Calu3 (cell line): ENCODE data around the gene MINK1. TPM values are rescaled to one million over a fixed set of nuclear protein-coding genes. Genes with fewer than 3 reads are reported as not detected.
A peak's percentile ranks its signal among the peaks of the same experiment; 100 is the strongest.

Experiments
- BruUV-seq: library from RNA; stranded (reverse); fragments of 400-500 nt; replicated peaks from 2 replicates; lab custom pipeline; 2021; lab: Mats Ljungman, UMichigan
- CTCF ChIA-PET: fragments of 300-600 bp; sonication (Branson Sonifier 250); formaldehyde crosslinking; loops from one replicate; lab custom pipeline; 2022; ENCODE audit warnings: antibody characterized with exemption; lab: Charles Lee
- DNase-seq: peaks from one replicate; pipeline ENCODE4 v3.0.0; 2022
- H3K27ac Mint-ChIP-seq: one replicate; pipeline ENCODE4 v1.8.0; 2022; ENCODE audit warnings: mixed read lengths; ENCODE audit not compliant: unreplicated experiment
- H3K27me3 Mint-ChIP-seq: one replicate; pipeline ENCODE4 v1.8.0; 2022; ENCODE audit warnings: mixed read lengths; ENCODE audit not compliant: unreplicated experiment
- H3K36me3 Mint-ChIP-seq: one replicate; pipeline ENCODE4 v1.8.0; 2022; ENCODE audit warnings: mild to moderate bottlenecking, moderate library complexity, mixed read lengths; ENCODE audit not compliant: insufficient read depth, unreplicated experiment
- H3K4me1 Mint-ChIP-seq: one replicate; pipeline ENCODE4 v1.8.0; 2022; ENCODE audit warnings: mild to moderate bottlenecking, low read depth, mixed read lengths; ENCODE audit not compliant: unreplicated experiment
- H3K4me3 Mint-ChIP-seq: one replicate; pipeline ENCODE4 v1.8.0; 2022; ENCODE audit warnings: mild to moderate bottlenecking, low read depth, moderate library complexity, mixed read lengths; ENCODE audit not compliant: unreplicated experiment
- H3K9me3 Mint-ChIP-seq: one replicate; pipeline ENCODE4 v1.8.0; 2022; ENCODE audit warnings: low read depth, mixed read lengths; ENCODE audit not compliant: unreplicated experiment
- CTCF ChIP-seq: fragments of 200-600 bp; IDR thresholded peaks from one replicate; pipeline ENCODE4 v1.8.0; 2022; ENCODE audit warnings: antibody characterized with exemption; ENCODE audit not compliant: unreplicated experiment
- intact Hi-C: fragments of 100-400 bp; cut with micrococcal nuclease; formaldehyde crosslinking; loops from one replicate; pipeline ENCODE4 v1.10.0; 2022; ENCODE audit not compliant: unreplicated experiment
- total RNA-seq: library from RNA; stranded (reverse); gene quantifications from 2 replicates; pipeline ENCODE4 v1.2.3, GENCODE V29; 2022

The MINK1 gene
- total RNA-seq, 1 experiment from 2014 or later, result 86.8 TPM

GRCh38 chr17:4788159-4788806 lies 44.9 kb upstream of the MINK1 start:
- intact Hi-C loops, result loop anchor here (5.0 kb wide), 1 partner anchor 114 kb away; the partner anchor contains the start of gene CHRNE
- no TSS peak for BruUV-seq
- Mint-ChIP-seq H3K27ac (peak overlapping the region; percentile 73), H3K27me3 (no peaks in the 10 kb centered on the region), H3K4me3 (peak overlapping the region; percentile 87), H3K9me3 (no peaks in the 10 kb centered on the region), H3K4me1 (peaks cover 16% of the 10 kb centered on the region), H3K36me3 (peaks cover 30% of the 10 kb centered on the region)
- no peak for TF ChIP-seq CTCF
- CTCF ChIA-PET, result interaction anchor here (1.0 kb wide), 2 partner anchors 103 to 121 kb away, joined by 3 to 4 read pairs; no protein-coding TSS in a partner anchor
- DNase-seq, result no peak

GRCh38 chr17:4788807-4789700 lies 44.1 kb upstream of the MINK1 start, which contains the start of gene GLTPD2:
TSS of gene GLTPD2 (plus strand) at chr17:4788964. CDS start at chr17:4789012, 48 bp downstream.
- Mint-ChIP-seq H3K27me3 (no peaks in the 10 kb centered on the region), H3K27ac (peak within 1 kb of the TSS; percentile 73), H3K4me3 (peak within 1 kb of the TSS; percentile 87), H3K36me3 (peaks cover 30% of the 10 kb centered on the region), H3K9me3 (no peaks in the 10 kb centered on the region), H3K4me1 (peaks cover 16% of the 10 kb centered on the region)
- BruUV-seq, result no TSS peak
- TF ChIP-seq CTCF, result no peak
- CTCF ChIA-PET, result interaction anchor here (1.3 to 2.5 kb wide), 9 partner anchors 10 to 222 kb away, joined by 3 to 14 read pairs (median 6); partner anchors contain the start of genes ARRB2, MED11, TM4SF5 and ZMYND15
- intact Hi-C loops, result loop anchor here (5.0 kb wide), 1 partner anchor 113 kb away; the partner anchor contains the start of gene CHRNE
- peak; percentile 17 for DNase-seq

DNA sequence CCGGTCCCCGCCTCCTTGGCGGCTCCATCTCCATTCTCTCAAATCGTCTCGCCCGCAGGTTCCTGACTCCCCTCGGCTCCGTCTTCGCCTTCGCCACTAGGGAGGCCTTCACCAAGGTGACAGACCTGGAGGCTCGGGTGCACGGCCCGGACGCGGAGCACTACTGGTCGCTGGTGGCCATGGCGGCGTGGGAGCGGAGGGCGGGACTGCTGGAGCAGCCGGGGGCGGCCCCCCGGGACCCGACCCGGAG lies 43.5 kb upstream of the MINK1 start:
- CTCF ChIA-PET, result interaction anchor here (0.8 to 2.5 kb wide), 10 partner anchors 10 to 223 kb away, joined by 3 to 14 read pairs (median 6); partner anchors contain the start of genes ARRB2, MED11, TM4SF5 and ZMYND15
- no TSS peak for BruUV-seq
- intact Hi-C loops, result loop anchor here (5.0 kb wide), 1 partner anchor 113 kb away; the partner anchor contains the start of gene CHRNE
- Mint-ChIP-seq H3K4me1 (peaks cover 16% of the 10 kb centered on the region), H3K4me3 (peak overlapping the region; percentile 87), H3K9me3 (no peaks in the 10 kb centered on the region), H3K36me3 (peaks cover 30% of the 10 kb centered on the region), H3K27me3 (no peaks in the 10 kb centered on the region), H3K27ac (no peak overlapping the region)
- TF ChIP-seq CTCF, result no peak
- DNase-seq, result no peak

DNA sequence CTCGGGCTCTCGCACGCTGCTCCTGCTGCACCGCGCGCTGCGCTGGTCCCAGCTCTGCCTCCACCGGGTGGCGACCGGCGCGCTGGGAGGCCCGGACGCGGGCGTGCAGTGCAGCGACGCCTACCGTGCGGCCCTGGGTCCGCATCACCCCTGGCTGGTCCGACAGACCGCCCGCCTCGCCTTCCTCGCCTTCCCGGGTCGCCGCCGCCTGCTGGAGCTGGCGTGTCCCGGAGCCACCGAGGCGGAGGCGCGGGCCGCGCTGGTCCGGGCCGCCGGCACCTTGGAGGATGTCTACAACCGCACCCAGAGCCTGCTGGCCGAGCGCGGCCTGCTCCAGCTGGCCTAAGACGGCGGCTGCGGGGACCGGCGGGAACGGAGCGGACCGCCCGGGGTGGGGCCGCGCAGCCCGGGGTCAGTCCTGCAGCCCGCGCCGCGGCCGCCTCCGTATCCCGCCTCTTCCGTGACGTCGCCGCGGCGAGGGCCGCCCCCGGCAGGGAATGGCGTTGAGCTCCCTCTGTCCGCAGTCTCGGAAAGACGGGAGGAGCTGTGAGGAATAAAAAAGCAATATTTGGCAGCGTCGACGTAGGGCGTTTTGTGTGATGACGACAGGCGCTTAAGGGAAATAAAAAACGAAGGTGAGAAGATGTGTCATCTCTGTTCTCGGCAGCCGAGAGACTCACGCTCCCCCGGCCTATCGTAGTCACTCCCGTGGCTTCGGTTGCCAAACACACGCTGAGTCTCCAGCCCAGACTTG lies 43.0 kb upstream of the MINK1 start:
- Mint-ChIP-seq H3K27ac (peak overlapping the region; percentile 75), H3K4me1 (peaks cover 16% of the 10 kb centered on the region), H3K4me3 (peak overlapping the region; percentile 87), H3K27me3 (no peaks in the 10 kb centered on the region), H3K36me3 (peaks cover 30% of the 10 kb centered on the region), H3K9me3 (no peaks in the 10 kb centered on the region)
- peak; percentile 69 for TF ChIP-seq CTCF
- peak; percentile 90 for DNase-seq
- BruUV-seq, result no TSS peak
- intact Hi-C loops, result loop anchor here (5.0 kb wide), 1 partner anchor 112 kb away; the partner anchor contains the start of gene CHRNE
- CTCF ChIA-PET, result interaction anchor here (0.8 to 2.5 kb wide), 15 partner anchors 11 to 223 kb away, joined by 3 to 14 read pairs (median 5); partner anchors contain the start of genes ARRB2, C17orf107, MED11 and PLD2
